Activated CD8-positive, alpha-beta memory T cell treated with anti-CD3 and anti-CD28 coated beads, Interleukin-2, amount 50 U/mL, for 4 hours (primary cell): ENCODE results near the gene SH3BGRL2.
A peak's percentile ranks its signal among the peaks of the same experiment; 100 is the strongest.

Experiments used
- DNase-seq: peaks from one replicate; pipeline ENCODE4 v3.0.0-alpha.2; 2020

SH3BGRL2 gene

GRCh38 chr6:79630883-79631692 is at the start of gene SH3BGRL2:
SH3BGRL2 (plus strand) TSS chr6:79631329; CDS start chr6:79631462, 133 bp downstream.
- DNase-seq = peak; percentile 36

- DNase-seq = no peak
Measured at GRCh38 chr6:79584332-79584731, 46.8 kb upstream of the SH3BGRL2 start.

GRCh38 chr6:79586548-79586947 is 44.6 kb upstream of the SH3BGRL2 start:
- no peak for DNase-seq

- DNase-seq = no peak
Measured at GRCh38 chr6:79589701-79590100, 41.4 kb upstream of the SH3BGRL2 start.

- DNase-seq = no peak
Measured at GRCh38 chr6:79597155-79597554, 34.0 kb upstream of the SH3BGRL2 start.

- DNase-seq = no peak
Measured at GRCh38 chr6:79598012-79598411, 33.1 kb upstream of the SH3BGRL2 start.

GRCh38 chr6:79599725-79600259 is 31.3 kb upstream of the SH3BGRL2 start:
- DNase-seq = no peak

GRCh38 chr6:79600313-79600712 is 30.8 kb upstream of the SH3BGRL2 start:
- DNase-seq = no peak

GRCh38 chr6:79600812-79601609 is 30.1 kb upstream of the SH3BGRL2 start:
- no peak for DNase-seq

GRCh38 chr6:79602859-79603258 is 28.3 kb upstream of the SH3BGRL2 start:
- no peak for DNase-seq

- no peak for DNase-seq
Measured at GRCh38 chr6:79604583-79605037, 26.5 kb upstream of the SH3BGRL2 start.

GRCh38 chr6:79605061-79605460 is 26.1 kb upstream of the SH3BGRL2 start:
- no peak for DNase-seq

GRCh38 chr6:79605968-79606764 is 25.0 kb upstream of the SH3BGRL2 start:
- no peak for DNase-seq

GRCh38 chr6:79607000-79607399 is 24.1 kb upstream of the SH3BGRL2 start:
- DNase-seq = no peak

- no peak for DNase-seq
Measured at GRCh38 chr6:79608334-79609224, 22.6 kb upstream of the SH3BGRL2 start.

- no peak for DNase-seq
Measured at GRCh38 chr6:79609225-79609595, 21.9 kb upstream of the SH3BGRL2 start.

- DNase-seq = no peak
Measured at GRCh38 chr6:79610306-79611009, 20.7 kb upstream of the SH3BGRL2 start.

GRCh38 chr6:79612457-79612856 is 18.7 kb upstream of the SH3BGRL2 start:
- no peak for DNase-seq

- DNase-seq = no peak
Measured at GRCh38 chr6:79612918-79613317, 18.2 kb upstream of the SH3BGRL2 start.

GRCh38 chr6:79613912-79614311 is 17.2 kb upstream of the SH3BGRL2 start:
- no peak for DNase-seq
